GM12892 (cell line): ENCODE measurements around the gene MPPED1.

ENCODE experiments used
- POLR2A ChIP-seq: IDR thresholded peaks from 2 replicates; pipeline ENCODE4 v1.6.1; 2011; ENCODE audit warnings: low read depth, low read length, control low read depth
- TAF1 ChIP-seq: IDR thresholded peaks from 2 replicates; pipeline ENCODE4 v1.6.1; 2011; ENCODE audit warnings: low read depth, mild to moderate bottlenecking, control low read depth, low read length, borderline replicate concordance

- TF ChIP-seq TAF1, result no peak
- TF ChIP-seq POLR2A, result no peak
Measured at GRCh38 chr22:43507235-43507634, 95.4 kb downstream of the MPPED1 start.
